IMR-90 (cell line): ENCODE results near the gene SIPA1L3. TPM values are rescaled to one million over a fixed set of nuclear protein-coding genes. Genes with fewer than 3 reads are reported as not detected.

ENCODE experiments used
- ATAC-seq: fragments of 200-7000 bp; cut with Tn5 transposase; 2 replicates; pipeline ENCODE4 v1.9.1; 2020; ENCODE audit warnings: low read depth, mild to moderate bottlenecking, moderate library complexity
- BruUV-seq: library from RNA; stranded (reverse); fragments of 400-500 nt; replicated peaks from 2 replicates; lab custom pipeline; 2021; lab: Mats Ljungman, UMichigan
- CTCF ChIA-PET: fragments of 300-600 bp; formaldehyde crosslinking; extraction: SDS; loops from one replicate; lab custom pipeline; 2021; ENCODE audit warnings: antibody characterized with exemption; lab: Yijun Ruan, JAX
- POLR2A ChIA-PET: fragments of 300-600 bp; sonication (Branson Sonifier 250); formaldehyde crosslinking; loops from one replicate; lab custom pipeline; 2022; ENCODE audit warnings: antibody characterized with exemption; ENCODE audit not compliant: unreplicated experiment; lab: Charles Lee
- DNase-seq: peaks from one replicate; pipeline ENCODE4 v3.0.0; 2013
- H2AFZ ChIP-seq: replicated peaks from 2 replicates; pipeline ENCODE3; 2013; ENCODE audit warnings: low read length, mild to moderate bottlenecking; ENCODE audit not compliant: poor library complexity
- H2AK5ac ChIP-seq: 2 replicates; pipeline ENCODE4 v1.6.1; 2013; ENCODE audit warnings: low read depth, low read length, inconsistent platforms
- H2AK9ac ChIP-seq: replicated peaks from 2 replicates; pipeline ENCODE3; 2013; ENCODE audit warnings: mild to moderate bottlenecking, low read depth, low read length, moderate library complexity; ENCODE audit not compliant: poor library complexity
- H2BK120ac ChIP-seq: 2 replicates; pipeline ENCODE4 v1.6.1; 2013; ENCODE audit warnings: low read depth, low read length, inconsistent platforms
- H2BK15ac ChIP-seq: 3 replicates; pipeline ENCODE4 v1.6.1; 2013; ENCODE audit warnings: low read depth, low read length, inconsistent platforms
- H2BK20ac ChIP-seq: 2 replicates; pipeline ENCODE4 v1.6.1; 2013; ENCODE audit warnings: low read depth, mild to moderate bottlenecking, inconsistent platforms, low read length, moderate library complexity
- H2BK5ac ChIP-seq: 2 replicates; pipeline ENCODE4 v1.6.1; 2013; ENCODE audit warnings: mild to moderate bottlenecking, low read depth, low read length, inconsistent platforms; ENCODE audit not compliant: poor library complexity, severe bottlenecking
- H3K14ac ChIP-seq: replicated peaks from 2 replicates; pipeline ENCODE4 v1.6.1; 2013; ENCODE audit warnings: low read depth, low read length, inconsistent platforms
- H3K18ac ChIP-seq: 2 replicates; pipeline ENCODE4 v1.6.1; 2013; ENCODE audit warnings: low read depth, low read length, control low read depth
- H3K23ac ChIP-seq: 2 replicates; pipeline ENCODE4 v1.6.1; 2013; ENCODE audit warnings: low read depth, low read length, inconsistent platforms
- H3K27ac ChIP-seq: 2 replicates; pipeline ENCODE4 v1.5.1; 2013; ENCODE audit warnings: mild to moderate bottlenecking, control low read depth, low read length; ENCODE audit not compliant: insufficient read depth
- H3K27me3 ChIP-seq: 2 replicates; pipeline ENCODE4 v1.6.1; 2013; ENCODE audit warnings: low read length; ENCODE audit not compliant: control insufficient read depth, insufficient read depth
- H3K36me3 ChIP-seq: 2 replicates; pipeline ENCODE4 v1.6.1; 2013; ENCODE audit warnings: low read length, mixed read lengths; ENCODE audit not compliant: control insufficient read depth, insufficient read depth
- H3K4ac ChIP-seq: 2 replicates; pipeline ENCODE4 v1.6.1; 2013; ENCODE audit warnings: low read depth, low read length, inconsistent platforms
- H3K4me1 ChIP-seq: 2 replicates; pipeline ENCODE4 v1.6.1; 2013; ENCODE audit warnings: low read length, mixed read lengths; ENCODE audit not compliant: control insufficient read depth, insufficient read depth
- H3K4me2 ChIP-seq: 2 replicates; pipeline ENCODE4 v1.6.1; 2013; ENCODE audit warnings: low read depth, mild to moderate bottlenecking, control low read depth, low read length, moderate library complexity
- H3K4me3 ChIP-seq: 2 replicates; pipeline ENCODE4 v1.5.1; 2013; ENCODE audit warnings: low read depth, mild to moderate bottlenecking, control low read depth, low read length, moderate library complexity; ENCODE audit not compliant: insufficient read depth
- H3K56ac ChIP-seq: 2 replicates; pipeline ENCODE4 v1.6.1; 2013; ENCODE audit warnings: low read length, inconsistent platforms; ENCODE audit not compliant: insufficient read depth; ENCODE audit errors: extremely low read depth
- H3K79me1 ChIP-seq, 2 experiments: 2 replicates each; pipeline ENCODE4 v1.6.1; 2013; ENCODE audit warnings: low read length in 2 of 2, inconsistent platforms in 1 of 2, low read depth in 1 of 2
- H3K9ac ChIP-seq: 2 replicates; pipeline ENCODE4 v1.6.1; 2013; ENCODE audit warnings: low read depth, low read length, control low read depth
- H3K9me1 ChIP-seq: 2 replicates; pipeline ENCODE4 v1.6.1; 2013; ENCODE audit warnings: low read length, inconsistent platforms; ENCODE audit not compliant: insufficient read depth
- H3K9me3 ChIP-seq: 2 replicates; pipeline ENCODE4 v1.6.1; 2013; ENCODE audit warnings: low read length; ENCODE audit not compliant: control insufficient read depth, insufficient read depth
- H4K20me1 ChIP-seq: 2 replicates; pipeline ENCODE4 v1.6.1; 2013; ENCODE audit warnings: low read length, inconsistent platforms; ENCODE audit not compliant: insufficient read depth
- H4K5ac ChIP-seq: 2 replicates; pipeline ENCODE4 v1.6.1; 2013; ENCODE audit warnings: mild to moderate bottlenecking, low read depth, low read length, control low read depth
- H4K8ac ChIP-seq, 2 experiments: 2 replicates each; pipeline ENCODE4 v1.6.1; 2013; ENCODE audit warnings: low read depth in 2 of 2, low read length in 2 of 2, control low read depth in 1 of 2, inconsistent platforms in 1 of 2
- H4K91ac ChIP-seq: 2 replicates; pipeline ENCODE4 v1.6.1; 2013; ENCODE audit warnings: low read depth, low read length, inconsistent platforms; ENCODE audit not compliant: insufficient read depth
- BHLHE40 ChIP-seq: fragments of 150-350 bp; IDR thresholded peaks from 2 replicates; pipeline ENCODE4 v1.6.1; 2016; ENCODE audit warnings: mild to moderate bottlenecking, low read depth, low read length
- CEBPB ChIP-seq: IDR thresholded peaks from 2 replicates; pipeline ENCODE4 v1.6.1; 2012; ENCODE audit warnings: low read depth, low read length, improper control_type of control experiment
- CHD1 ChIP-seq: IDR thresholded peaks from 2 replicates; pipeline ENCODE4 v1.6.1; 2012; ENCODE audit warnings: low read depth, low read length, improper control_type of control experiment
- CTCF ChIP-seq: conservative IDR thresholded peaks from 2 replicates; pipeline ENCODE4 v1.5.1; 2012; ENCODE audit warnings: mild to moderate bottlenecking, low read depth, low read length, improper control_type of control experiment
- MAFK ChIP-seq: IDR thresholded peaks from 2 replicates; pipeline ENCODE4 v1.6.1; 2012; ENCODE audit warnings: low read depth, low read length, improper control_type of control experiment
- MAZ ChIP-seq: IDR thresholded peaks from 2 replicates; pipeline ENCODE4 v1.6.1; 2012; ENCODE audit warnings: low read depth, mild to moderate bottlenecking, low read length, improper control_type of control experiment, moderate library complexity, borderline replicate concordance
- MXI1 ChIP-seq: IDR thresholded peaks from 2 replicates; pipeline ENCODE4 v1.6.1; 2012; ENCODE audit warnings: low read depth, mild to moderate bottlenecking, low read length, moderate library complexity, borderline replicate concordance
- POLR2A ChIP-seq: IDR thresholded peaks from 2 replicates; pipeline ENCODE4 v1.6.1; 2012; ENCODE audit warnings: mild to moderate bottlenecking, low read depth, low read length
- RAD21 ChIP-seq: IDR thresholded peaks from 2 replicates; pipeline ENCODE4 v1.6.1; 2012; ENCODE audit warnings: low read length, improper control_type of control experiment
- RCOR1 ChIP-seq: IDR thresholded peaks from 2 replicates; pipeline ENCODE4 v1.6.1; 2012; ENCODE audit warnings: mild to moderate bottlenecking, low read length, improper control_type of control experiment; ENCODE audit not compliant: insufficient replicate concordance
- WGBS, 2 experiments: methylation state at CpG; one replicate each; pipeline versions ENCODE4 v1.1.5 to v1.1.7; 2013; ENCODE audit warnings: missing lambda C conversion rate in 2 of 2; ENCODE audit not compliant: insufficient read length in 1 of 2; ENCODE audit errors: extremely low coverage in 2 of 2; 5-methylcytosine and 5-hydroxymethylcytosine counted together
- dilution Hi-C: fragments of 300-500 bp; cut with HindIII; formaldehyde crosslinking; loops from one replicate; pipeline ENCODE4 v1.14.3; 2018; ENCODE audit warnings: low sequenced_read_pairs; ENCODE audit not compliant: unreplicated experiment
- in situ Hi-C: fragments of 300-500 bp; cut with MboI; formaldehyde crosslinking; loops from 3 replicates; pipeline ENCODE4 v1.14.3; 2019; ENCODE audit warnings: low sequenced_read_pairs, inconsistent platforms, mixed read lengths
- intact Hi-C: fragments of 100-400 bp; cut with micrococcal nuclease; formaldehyde crosslinking; loops from 2 replicates; pipeline ENCODE4 v1.10.0; 2022
- polyA plus RNA-seq, 3 experiments: library from polyadenylated mRNA; depleted of rRNA; stranded (reverse); fragments of >200 nt; gene quantifications; 2 replicates each; pipeline ENCODE4 v1.2.3, GENCODE V29; 2012; ENCODE audit warnings: low replicate concordance in 1 of 3
- total RNA-seq: library from RNA; depleted of rRNA; stranded (reverse); fragments of >200 nt; gene quantifications from 2 replicates; pipeline ENCODE4 v1.2.3, GENCODE V29; 2012
- TF ChIP-seq, protein P1 (sequence below): fragments of 150-350 bp; IDR thresholded peaks from 2 replicates; pipeline ENCODE4 v1.6.1; 2017; ENCODE audit warnings: mild to moderate bottlenecking, antibody characterized with exemption, low read length, low read depth
- TF ChIP-seq, protein P2 (sequence below): fragments of 150-350 bp; IDR thresholded peaks from 2 replicates; pipeline ENCODE4 v1.6.1; 2016; ENCODE audit warnings: low read depth, mild to moderate bottlenecking, low read length, moderate library complexity, borderline replicate concordance

Gene SIPA1L3
- total and polyA plus RNA-seq, 2 of the 4 experiments (the other 2 are of a cell fraction): 4.1 to 9.4 TPM

- Histone ChIP-seq H2AK9ac (peak overlapping the region; percentile 47), H3K23ac (no peak overlapping the region; the same call in 1 of the 2 replicates), H2AK5ac (peak overlapping the region; percentile 58; the same call in 1 of the 2 replicates), H4K5ac (no peak overlapping the region), H2BK15ac (peak overlapping the region; percentile 49; the same call in 2 of the 3 replicates), H3K4me3 (no peak overlapping the region), H3K79me1 (peaks cover 29 to 90% of the 10 kb centered on the region in 2 experiments), H3K4ac (peak overlapping the region; percentile 19; the same call in 1 of the 2 replicates), H3K18ac (no peak overlapping the region), H3K14ac (peak overlapping the region; percentile 32; the same call in 1 of the 2 replicates), H4K20me1 (no peaks in the 10 kb centered on the region), H3K27ac (no peak overlapping the region), H3K4me2 (no peak overlapping the region), H3K9me1 (peaks cover 22% of the 10 kb centered on the region), H3K9ac (no peak overlapping the region), H3K27me3 (no peaks in the 10 kb centered on the region), H3K36me3 (no peaks in the 10 kb centered on the region), H4K91ac (peak overlapping the region; percentile 27; the same call in 1 of the 2 replicates), H3K4me1 (peaks cover 20% of the 10 kb centered on the region), H2BK120ac (peak overlapping the region; percentile 46), H2BK20ac (peak overlapping the region; percentile 16; the same call in 1 of the 2 replicates), H2AFZ (no peak overlapping the region), H3K56ac (no peak overlapping the region), H2BK5ac (peak overlapping the region; percentile 64), H3K9me3 (peaks cover under 1% of the 10 kb centered on the region; the same call in 1 of the 2 replicates), H4K8ac (0 out of 4 replicates have a peak overlapping the region, but pooled peaks of 1 of the 2 experiments have one; percentile 35)
- BruUV-seq: no TSS peak
- dilution Hi-C loops: no loop called here
- ChIA-PET CTCF (no interaction called here), POLR2A (no interaction called here)
- in situ Hi-C loops: no loop called here
- intact Hi-C loops: no loop called here
- DNase-seq: no peak
- TF ChIP-seq CHD1 (no peak), MAZ (no peak), BHLHE40 (no peak), CTCF (no peak), MXI1 (no peak), MAFK (no peak), RCOR1 (no peak), CEBPB (no peak), POLR2A (no peak), RAD21 (no peak)
- TF ChIP-seq, protein P1, sequence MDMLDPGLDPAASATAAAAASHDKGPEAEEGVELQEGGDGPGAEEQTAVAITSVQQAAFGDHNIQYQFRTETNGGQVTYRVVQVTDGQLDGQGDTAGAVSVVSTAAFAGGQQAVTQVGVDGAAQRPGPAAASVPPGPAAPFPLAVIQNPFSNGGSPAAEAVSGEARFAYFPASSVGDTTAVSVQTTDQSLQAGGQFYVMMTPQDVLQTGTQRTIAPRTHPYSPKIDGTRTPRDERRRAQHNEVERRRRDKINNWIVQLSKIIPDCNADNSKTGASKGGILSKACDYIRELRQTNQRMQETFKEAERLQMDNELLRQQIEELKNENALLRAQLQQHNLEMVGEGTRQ: no peak
- TF ChIP-seq, protein P2, sequence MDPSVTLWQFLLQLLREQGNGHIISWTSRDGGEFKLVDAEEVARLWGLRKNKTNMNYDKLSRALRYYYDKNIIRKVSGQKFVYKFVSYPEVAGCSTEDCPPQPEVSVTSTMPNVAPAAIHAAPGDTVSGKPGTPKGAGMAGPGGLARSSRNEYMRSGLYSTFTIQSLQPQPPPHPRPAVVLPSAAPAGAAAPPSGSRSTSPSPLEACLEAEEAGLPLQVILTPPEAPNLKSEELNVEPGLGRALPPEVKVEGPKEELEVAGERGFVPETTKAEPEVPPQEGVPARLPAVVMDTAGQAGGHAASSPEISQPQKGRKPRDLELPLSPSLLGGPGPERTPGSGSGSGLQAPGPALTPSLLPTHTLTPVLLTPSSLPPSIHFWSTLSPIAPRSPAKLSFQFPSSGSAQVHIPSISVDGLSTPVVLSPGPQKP: no peak
- WGBS, 2 experiments: 100% methylated on average over 5 of the region's 16 CpGs; no CpG with 5 or more reads in 1 of the 2 experiments
- no peak for ATAC-seq
Measured at GRCh38 chr19:37975596-37976515, 68.8 kb downstream of the SIPA1L3 start.
